ENCODE data around the gene NDST3.

Gene NDST3

DNA sequence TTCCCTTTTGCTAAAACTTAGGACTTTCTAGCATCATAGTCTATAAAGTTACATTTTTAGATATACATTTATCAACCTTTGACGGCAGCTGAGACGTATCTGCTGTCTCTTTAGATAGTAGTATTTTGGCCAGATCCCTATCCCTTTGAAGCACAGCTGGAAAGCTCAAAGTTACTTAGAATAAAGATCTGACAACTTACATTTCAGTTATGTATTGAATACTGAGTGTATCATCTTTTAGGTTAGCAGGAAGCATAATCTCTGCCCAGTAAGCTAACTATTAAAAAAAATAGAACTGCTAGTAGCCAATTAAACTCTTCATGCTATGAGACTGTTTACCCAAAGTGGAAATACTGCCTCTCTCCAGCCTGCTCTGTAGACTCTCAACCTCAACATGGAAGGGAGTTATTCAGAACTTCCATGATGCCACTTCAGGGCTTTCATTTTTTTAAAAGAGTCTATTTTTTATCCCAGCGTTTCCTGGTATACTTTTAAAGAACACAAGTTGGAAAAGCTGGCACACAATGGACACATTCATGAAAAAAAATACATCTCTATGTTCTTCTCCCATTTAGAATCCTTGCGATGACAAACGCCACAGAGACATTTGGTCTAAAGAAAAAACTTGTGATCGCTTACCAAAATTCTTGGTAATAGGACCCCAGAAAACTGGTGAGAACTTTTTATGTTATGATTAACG is 192.2 kb downstream of the NDST3 start:
- Histone ChIP-seq H4K20me1 (ENCODE audit: insufficient read depth, low read length) (no peaks in the 10 kb centered on the region), H3K9ac (ENCODE audit: low read depth, low read length) (no peak overlapping the region), H3K9me3 (ENCODE audit: insufficient read depth, low read length, severe bottlenecking) (no peaks in the 10 kb centered on the region), H2AFZ (ENCODE audit: low read depth, low read length) (no peak overlapping the region), H3K4me1 (ENCODE audit: insufficient read depth, low read length) (peaks cover 27% of the 10 kb centered on the region), H3K4me2 (ENCODE audit: insufficient read depth, low read length) (no peak overlapping the region), H3K36me3 (ENCODE audit: insufficient read depth, low read length) (peaks cover 42% of the 10 kb centered on the region), H3K4me3 (ENCODE audit: low read depth in 1 of 2, low read length in 2 of 2) (no peak overlapping the region), H3K79me2 (ENCODE audit: insufficient read depth, low read length) (peaks cover 2% of the 10 kb centered on the region; the same call in 1 of the 2 replicates), H3K27ac (ENCODE audit: low read length) (no peak overlapping the region; the same call in 1 of the 2 replicates), H3K27me3 (ENCODE audit: insufficient read depth, low read length, poor library complexity) (no peaks in the 10 kb centered on the region)
- DNase-seq, result no peak
- TF ChIP-seq, protein P1, sequence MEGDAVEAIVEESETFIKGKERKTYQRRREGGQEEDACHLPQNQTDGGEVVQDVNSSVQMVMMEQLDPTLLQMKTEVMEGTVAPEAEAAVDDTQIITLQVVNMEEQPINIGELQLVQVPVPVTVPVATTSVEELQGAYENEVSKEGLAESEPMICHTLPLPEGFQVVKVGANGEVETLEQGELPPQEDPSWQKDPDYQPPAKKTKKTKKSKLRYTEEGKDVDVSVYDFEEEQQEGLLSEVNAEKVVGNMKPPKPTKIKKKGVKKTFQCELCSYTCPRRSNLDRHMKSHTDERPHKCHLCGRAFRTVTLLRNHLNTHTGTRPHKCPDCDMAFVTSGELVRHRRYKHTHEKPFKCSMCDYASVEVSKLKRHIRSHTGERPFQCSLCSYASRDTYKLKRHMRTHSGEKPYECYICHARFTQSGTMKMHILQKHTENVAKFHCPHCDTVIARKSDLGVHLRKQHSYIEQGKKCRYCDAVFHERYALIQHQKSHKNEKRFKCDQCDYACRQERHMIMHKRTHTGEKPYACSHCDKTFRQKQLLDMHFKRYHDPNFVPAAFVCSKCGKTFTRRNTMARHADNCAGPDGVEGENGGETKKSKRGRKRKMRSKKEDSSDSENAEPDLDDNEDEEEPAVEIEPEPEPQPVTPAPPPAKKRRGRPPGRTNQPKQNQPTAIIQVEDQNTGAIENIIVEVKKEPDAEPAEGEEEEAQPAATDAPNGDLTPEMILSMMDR (IDR thresholded peaks at IDR 0.05; ENCODE audit: borderline replicate concordance, extremely low read depth, low read length, poor library complexity, severe bottlenecking), result no peak
- TF ChIP-seq EZH2 (IDR thresholded peaks at IDR 0.05; ENCODE audit: borderline replicate concordance, low read depth, low read length, severe bottlenecking), result no peak
- ATAC-seq (ENCODE audit: insufficient read depth, low read depth), result no peak

DNA sequence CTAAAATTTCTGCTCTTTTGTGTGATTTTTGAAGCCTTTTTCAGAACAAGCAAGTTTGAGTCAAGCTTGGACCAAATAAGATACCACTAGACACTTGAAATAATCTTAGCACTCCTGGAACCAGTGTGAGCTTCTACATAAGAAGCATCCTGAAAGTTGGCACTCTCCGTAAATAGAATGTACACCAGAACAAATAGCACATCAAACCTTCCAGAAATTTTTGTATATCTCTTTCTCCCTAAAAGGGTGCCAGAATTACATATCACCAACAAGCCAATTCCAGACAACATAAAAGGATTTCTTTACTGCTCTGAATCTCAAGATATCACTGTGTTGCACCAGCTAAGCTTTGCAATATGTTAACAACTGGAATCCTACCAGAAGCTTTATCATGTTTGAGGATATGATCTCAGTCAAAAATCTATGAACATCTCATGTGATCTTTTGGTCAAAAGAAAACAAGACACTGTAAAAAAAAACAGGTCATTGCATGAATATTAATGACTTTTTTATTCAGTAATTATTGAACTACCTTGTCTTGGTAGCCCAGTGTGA is 201.4 kb downstream of the NDST3 start:
- Histone ChIP-seq H2AFZ (ENCODE audit: low read depth, low read length) (no peak overlapping the region), H3K4me3 (ENCODE audit: low read depth in 1 of 2, low read length in 2 of 2) (no peak overlapping the region), H3K4me1 (ENCODE audit: insufficient read depth, low read length) (no peaks in the 10 kb centered on the region), H3K27me3 (ENCODE audit: insufficient read depth, low read length, poor library complexity) (no peaks in the 10 kb centered on the region), H3K4me2 (ENCODE audit: insufficient read depth, low read length) (no peak overlapping the region), H4K20me1 (ENCODE audit: insufficient read depth, low read length) (no peaks in the 10 kb centered on the region), H3K79me2 (ENCODE audit: insufficient read depth, low read length) (no peaks in the 10 kb centered on the region), H3K9me3 (ENCODE audit: insufficient read depth, low read length, severe bottlenecking) (no peaks in the 10 kb centered on the region), H3K36me3 (ENCODE audit: insufficient read depth, low read length) (peaks cover 55% of the 10 kb centered on the region), H3K9ac (ENCODE audit: low read depth, low read length) (no peak overlapping the region), H3K27ac (ENCODE audit: low read length) (no peak overlapping the region)
- ATAC-seq (ENCODE audit: insufficient read depth, low read depth) (no peak), DNase-seq (no peak)
- no peak for TF ChIP-seq EZH2 (IDR thresholded peaks at IDR 0.05; ENCODE audit: borderline replicate concordance, low read depth, low read length, severe bottlenecking)

DNA sequence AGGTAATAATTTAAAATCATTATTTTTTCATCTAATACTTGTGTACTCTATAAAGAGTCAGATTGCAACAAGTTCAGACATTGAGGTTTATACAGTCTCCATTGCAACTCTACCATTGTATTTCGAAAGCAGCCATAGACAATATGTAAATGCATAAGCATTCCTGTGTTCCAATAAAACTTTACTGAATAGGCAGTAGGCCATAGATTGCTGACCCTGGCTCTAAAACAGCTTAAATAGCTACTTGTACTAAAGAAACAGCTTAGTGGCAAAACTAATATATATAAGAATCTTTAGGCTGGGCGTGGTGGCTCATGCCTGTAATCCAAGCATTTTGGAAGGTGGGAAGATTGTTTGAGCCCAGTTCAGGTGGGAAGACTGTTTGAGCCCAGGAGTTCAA is 203.2 kb downstream of the NDST3 start:
- Histone ChIP-seq H3K27me3 (ENCODE audit: insufficient read depth, low read length, poor library complexity) (no peaks in the 10 kb centered on the region), H3K9me3 (ENCODE audit: insufficient read depth, low read length, severe bottlenecking) (no peaks in the 10 kb centered on the region), H3K4me3 (ENCODE audit: low read depth in 1 of 2, low read length in 2 of 2) (no peak overlapping the region), H3K4me2 (ENCODE audit: insufficient read depth, low read length) (no peak overlapping the region), H3K36me3 (ENCODE audit: insufficient read depth, low read length) (peaks cover 64% of the 10 kb centered on the region), H3K4me1 (ENCODE audit: insufficient read depth, low read length) (no peaks in the 10 kb centered on the region), H2AFZ (ENCODE audit: low read depth, low read length) (no peak overlapping the region), H3K9ac (ENCODE audit: low read depth, low read length) (no peak overlapping the region), H4K20me1 (ENCODE audit: insufficient read depth, low read length) (no peaks in the 10 kb centered on the region), H3K79me2 (ENCODE audit: insufficient read depth, low read length) (no peaks in the 10 kb centered on the region), H3K27ac (ENCODE audit: low read length) (no peak overlapping the region)
- DNase-seq (no peak), ATAC-seq (ENCODE audit: insufficient read depth, low read depth) (no peak)
- TF ChIP-seq, protein P1 (IDR thresholded peaks at IDR 0.05; ENCODE audit: borderline replicate concordance, extremely low read depth, low read length, poor library complexity, severe bottlenecking), result no peak
- no peak for TF ChIP-seq EZH2 (IDR thresholded peaks at IDR 0.05; ENCODE audit: borderline replicate concordance, low read depth, low read length, severe bottlenecking)

DNA sequence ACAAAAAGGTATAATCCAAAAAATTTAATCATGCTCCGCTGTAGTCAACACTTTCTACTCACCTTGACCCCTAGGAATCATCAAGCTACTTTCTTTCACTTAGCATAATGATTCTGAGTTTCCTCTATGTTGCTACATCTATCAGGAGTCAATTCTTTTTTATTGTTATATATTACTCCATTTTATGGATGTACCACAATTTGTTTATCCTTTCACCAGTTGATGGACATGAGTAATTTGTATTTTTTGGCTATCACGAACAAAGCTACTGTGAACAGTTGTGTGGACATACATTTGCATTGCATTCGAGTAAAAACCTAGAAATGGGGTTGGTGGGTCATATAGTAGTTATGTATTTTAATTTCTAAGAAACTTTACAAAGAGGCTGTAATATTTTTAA is 215.6 kb downstream of the NDST3 start:
- no peak for ATAC-seq (ENCODE audit: insufficient read depth, low read depth)
- no peak overlapping the region for H3K4me2 ChIP-seq (ENCODE audit: insufficient read depth, low read length)
- no peak overlapping the region for H3K9ac ChIP-seq (ENCODE audit: low read depth, low read length)
- no peak for DNase-seq
- TF ChIP-seq EZH2 (IDR thresholded peaks at IDR 0.05; ENCODE audit: borderline replicate concordance, low read depth, low read length, severe bottlenecking), result no peak
- TF ChIP-seq, protein P1 (IDR thresholded peaks at IDR 0.05; ENCODE audit: borderline replicate concordance, extremely low read depth, low read length, poor library complexity, severe bottlenecking), result no peak
- no peaks in the 10 kb centered on the region for H3K9me3 ChIP-seq (ENCODE audit: insufficient read depth, low read length, severe bottlenecking)
- H3K4me3 ChIP-seq (ENCODE audit: low read depth in 1 of 2, low read length in 2 of 2), result no peak overlapping the region
- peaks cover 35% of the 10 kb centered on the region for H3K36me3 ChIP-seq (ENCODE audit: insufficient read depth, low read length)
- no peak overlapping the region for H2AFZ ChIP-seq (ENCODE audit: low read depth, low read length)
- no peaks in the 10 kb centered on the region for H3K27me3 ChIP-seq (ENCODE audit: insufficient read depth, low read length, poor library complexity)
- H3K4me1 ChIP-seq (ENCODE audit: insufficient read depth, low read length), result peaks cover 9% of the 10 kb centered on the region
- no peak overlapping the region for H3K27ac ChIP-seq (ENCODE audit: low read length)
- H4K20me1 ChIP-seq (ENCODE audit: insufficient read depth, low read length), result no peaks in the 10 kb centered on the region
- no peaks in the 10 kb centered on the region for H3K79me2 ChIP-seq (ENCODE audit: insufficient read depth, low read length)

All from DND-41 (cell line).